HL-60/S4 treated with phorbol 12-myristate 13-acetate at 8.2 ng/mL for 4 days and 3 days (cell line): ENCODE measurements around the gene SGCD.

Experiments
- in situ Hi-C: fragments of 300-500 bp; cut with MboI; formaldehyde crosslinking; loops from 2 replicates; pipeline ENCODE4 v1.15.0; 2022; ENCODE audit warnings: low sequenced_read_pairs

The SGCD gene

DNA sequence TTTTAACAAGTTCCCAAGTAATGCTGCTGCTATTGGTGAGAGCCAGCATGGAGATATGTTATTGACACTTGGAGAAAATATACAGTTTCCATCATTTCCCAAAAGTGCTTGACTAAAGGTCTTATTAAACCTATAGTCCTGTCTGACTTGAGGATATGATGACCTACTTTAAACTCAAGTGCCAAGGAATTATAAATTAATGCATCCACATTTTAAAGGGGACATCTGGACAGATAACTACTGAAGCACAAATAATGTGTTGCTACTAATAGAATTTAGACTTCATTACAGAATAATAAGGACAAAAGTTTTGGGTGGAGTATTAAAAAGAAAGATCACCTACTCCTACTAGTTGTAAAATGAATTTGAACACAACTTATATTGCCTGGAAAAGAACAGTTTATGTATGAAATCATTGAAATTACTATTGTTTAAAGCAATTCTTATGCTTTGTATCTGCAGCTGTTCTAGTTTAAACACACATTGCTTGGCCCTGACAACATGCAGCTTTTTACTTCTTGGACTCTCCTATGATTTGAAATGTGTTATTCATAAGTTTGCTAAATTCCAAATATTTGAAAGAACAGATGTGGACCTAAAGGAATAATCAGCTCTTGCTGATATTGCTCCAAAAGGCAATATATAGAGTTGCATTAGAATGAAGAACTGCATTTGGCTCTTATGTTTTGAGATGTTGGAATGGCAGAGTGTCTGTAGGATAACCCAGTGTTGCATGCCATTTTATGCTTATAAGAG, 73.4 kb downstream of the SGCD start:
- in situ Hi-C loops, result no loop called here

GRCh38 chr5:156401804-156402203, 74.8 kb downstream of the SGCD start:
- in situ Hi-C loops, result no loop called here

- in situ Hi-C loops, result no loop called here
Observed at GRCh38 chr5:156402387-156402921, 75.5 kb downstream of the SGCD start.

DNA sequence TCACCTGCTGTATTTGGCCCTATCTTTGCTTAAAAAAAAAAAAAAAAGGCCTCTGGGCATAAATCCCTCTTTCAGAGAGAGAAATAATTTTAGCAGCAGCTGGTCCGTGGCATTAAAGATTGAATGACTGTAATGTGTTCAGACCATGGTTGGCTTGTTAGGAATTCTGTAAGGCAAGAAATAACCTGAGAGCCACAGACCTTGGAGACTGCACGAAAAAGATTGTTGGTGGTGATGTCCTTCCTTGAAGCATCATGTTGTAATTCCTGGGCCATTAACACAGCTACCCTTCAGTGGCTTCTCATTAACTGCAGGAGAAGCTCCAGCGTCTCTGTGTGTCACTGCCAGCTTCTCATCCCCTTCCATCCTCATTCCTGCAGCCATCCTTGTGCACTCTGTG, 79.0 kb downstream of the SGCD start:
- in situ Hi-C loops, result no loop called here

- in situ Hi-C loops, result no loop called here
Observed at GRCh38 chr5:156407251-156407650, 80.3 kb downstream of the SGCD start.

GRCh38 chr5:156409834-156410233, 82.9 kb downstream of the SGCD start:
- in situ Hi-C loops, result no loop called here

DNA sequence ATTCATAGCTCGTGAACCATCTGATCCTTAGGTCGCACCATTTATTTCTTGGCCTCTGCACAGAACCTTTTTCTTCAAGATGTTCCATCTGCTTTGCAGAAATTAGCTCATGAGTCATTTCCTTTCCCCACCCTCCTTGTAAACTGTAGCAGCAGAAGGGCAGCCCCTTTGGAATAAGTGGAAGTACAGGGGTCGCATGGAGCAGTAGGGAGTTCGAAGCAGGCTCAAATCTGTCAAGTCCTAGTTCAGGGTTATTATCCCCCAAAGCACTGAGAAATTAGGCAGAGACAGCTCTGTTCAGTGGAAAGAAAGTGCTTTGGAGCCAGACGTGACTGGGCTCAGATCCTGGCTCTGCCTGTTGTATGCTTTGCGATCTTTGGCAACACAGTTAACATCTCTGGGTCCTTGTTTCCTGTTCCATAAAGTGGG, 84.2 kb downstream of the SGCD start:
- in situ Hi-C loops, result no loop called here

DNA sequence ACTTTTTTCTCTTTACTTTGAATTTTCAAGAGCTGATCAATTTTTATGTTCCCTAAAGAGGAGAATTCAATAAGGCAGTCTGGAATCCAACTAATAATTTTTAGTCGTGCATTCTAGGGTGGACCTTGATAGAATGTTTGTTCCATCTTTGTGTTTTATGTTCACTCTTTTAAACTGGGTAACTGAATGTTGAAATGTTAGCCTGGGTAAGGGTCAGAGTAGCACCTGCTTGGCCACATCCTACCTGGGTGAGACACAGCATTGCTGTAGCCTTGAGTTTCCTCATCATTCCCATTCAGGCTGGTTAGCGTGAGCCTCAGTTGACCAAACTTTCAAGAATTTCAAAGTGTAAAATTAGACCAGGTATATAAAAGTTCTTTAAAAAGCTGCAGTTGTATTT, 85.0 kb downstream of the SGCD start:
- in situ Hi-C loops, result no loop called here

- in situ Hi-C loops, result no loop called here
Observed at GRCh38 chr5:156414391-156414790, 87.4 kb downstream of the SGCD start.

- in situ Hi-C loops, result no loop called here
Observed at GRCh38 chr5:156419661-156420060, 92.7 kb downstream of the SGCD start.

DNA sequence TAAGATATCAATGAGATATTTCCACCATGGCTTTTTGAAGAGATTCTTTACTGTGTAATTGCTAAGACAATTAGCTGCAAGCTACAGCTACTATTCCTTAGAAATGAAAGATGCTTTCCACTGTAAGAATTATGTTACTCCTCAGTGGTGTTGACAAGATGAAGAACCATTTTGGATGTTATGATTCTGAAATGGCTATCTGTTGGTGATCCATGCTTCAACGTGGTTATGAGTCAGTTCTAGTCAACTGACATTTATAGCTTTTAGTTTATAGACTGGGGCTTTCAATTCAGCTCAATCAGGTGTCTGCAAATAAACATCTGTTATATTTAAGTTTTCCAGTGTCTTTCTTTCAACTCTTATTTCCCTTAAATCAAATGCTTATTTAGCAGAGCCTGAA, 93.7 kb downstream of the SGCD start:
- in situ Hi-C loops, result no loop called here

GRCh38 chr5:156421798-156422197, 94.8 kb downstream of the SGCD start:
- in situ Hi-C loops, result no loop called here

- in situ Hi-C loops, result no loop called here
Observed at GRCh38 chr5:156423597-156423996, 96.6 kb downstream of the SGCD start.

DNA sequence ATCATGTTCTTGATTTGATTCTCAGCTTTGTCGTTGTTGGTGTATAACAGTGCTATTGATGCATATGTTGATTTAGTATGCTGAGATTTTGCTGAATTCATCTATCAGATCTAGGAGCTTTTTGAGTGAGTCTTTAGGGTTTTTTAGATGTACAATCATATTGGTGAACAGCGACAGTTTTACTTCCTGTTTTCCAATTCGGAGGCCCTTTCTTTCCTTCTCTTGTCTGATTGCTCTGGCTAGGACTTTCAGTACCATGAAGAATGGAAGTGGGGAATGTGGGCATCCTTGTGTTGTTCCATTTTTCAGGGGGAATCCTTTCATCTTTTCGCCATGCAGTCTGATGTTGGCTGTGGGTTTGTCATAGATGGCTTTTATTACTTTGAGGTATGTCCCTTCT, 100.4 kb downstream of the SGCD start:
- in situ Hi-C loops, result no loop called here

- in situ Hi-C loops, result no loop called here
Observed at GRCh38 chr5:156431956-156432829, 105.2 kb downstream of the SGCD start.

GRCh38 chr5:156432830-156433105, 105.8 kb downstream of the SGCD start:
- in situ Hi-C loops, result no loop called here

DNA sequence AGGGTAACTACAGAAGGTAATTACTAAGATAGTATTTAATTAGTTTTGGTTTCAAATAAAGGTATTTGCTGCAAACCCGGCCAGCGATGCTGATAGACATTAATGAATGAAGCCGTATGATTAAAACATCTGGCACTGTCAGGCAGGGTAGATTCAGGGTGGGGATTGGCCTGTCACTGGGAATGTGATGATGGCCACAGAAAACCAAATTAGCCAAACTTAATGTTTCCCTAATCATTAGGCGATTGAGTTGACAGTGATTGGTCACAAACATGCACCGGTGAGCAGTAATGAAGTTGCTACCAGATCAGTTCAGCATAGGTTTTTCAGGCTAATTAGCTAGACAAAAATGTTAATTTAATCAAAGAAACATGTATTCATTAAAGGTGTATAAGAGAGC, 107.5 kb downstream of the SGCD start:
- in situ Hi-C loops, result no loop called here

DNA sequence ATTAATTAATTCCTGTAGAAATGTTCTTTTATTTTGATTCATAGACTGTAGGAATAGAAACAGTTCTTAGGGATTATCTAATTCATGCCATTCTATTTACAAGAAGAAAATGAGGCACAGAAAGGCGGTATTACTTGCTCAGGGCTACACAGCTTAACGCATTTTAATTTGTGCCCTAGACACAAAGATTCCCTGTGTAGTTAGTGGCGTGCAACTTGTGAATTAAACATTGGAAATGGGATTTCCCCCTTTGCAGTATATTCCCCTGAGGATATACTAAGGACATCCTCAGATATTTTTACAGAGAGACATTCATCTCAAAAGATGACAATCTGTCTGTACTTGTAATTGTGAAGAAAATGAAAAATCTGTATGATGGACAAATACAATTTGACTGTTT, 108.1 kb downstream of the SGCD start:
- in situ Hi-C loops, result no loop called here

- in situ Hi-C loops, result no loop called here
Observed at GRCh38 chr5:156438076-156438475, 111.1 kb downstream of the SGCD start.

DNA sequence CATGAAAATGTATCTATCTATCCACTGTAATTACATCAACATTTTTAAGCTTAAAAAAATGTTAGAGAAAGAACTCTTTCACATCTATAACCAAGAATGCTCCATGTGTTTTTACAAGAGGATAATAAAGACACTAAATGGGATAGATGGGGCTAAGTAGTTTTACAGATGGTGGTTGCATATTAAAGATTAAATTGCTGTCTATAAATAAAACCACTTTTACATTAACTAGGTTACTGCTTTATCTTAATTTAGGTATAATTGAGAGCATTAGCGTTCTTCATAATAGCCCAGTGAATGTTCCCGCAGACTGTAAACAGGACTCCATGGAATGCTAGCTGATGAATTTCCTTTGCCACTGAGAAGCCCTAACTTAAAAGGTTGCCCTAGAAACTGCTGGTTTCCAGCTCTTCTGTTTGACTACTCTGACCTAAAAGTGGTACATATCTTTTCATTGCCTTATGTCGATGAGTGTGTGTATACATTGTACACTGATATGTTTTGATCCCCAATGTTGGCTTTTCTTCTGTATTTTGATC, 117.9 kb downstream of the SGCD start:
- in situ Hi-C loops, result no loop called here

- in situ Hi-C loops, result no loop called here
Observed at GRCh38 chr5:156446526-156446925, 119.6 kb downstream of the SGCD start.

DNA sequence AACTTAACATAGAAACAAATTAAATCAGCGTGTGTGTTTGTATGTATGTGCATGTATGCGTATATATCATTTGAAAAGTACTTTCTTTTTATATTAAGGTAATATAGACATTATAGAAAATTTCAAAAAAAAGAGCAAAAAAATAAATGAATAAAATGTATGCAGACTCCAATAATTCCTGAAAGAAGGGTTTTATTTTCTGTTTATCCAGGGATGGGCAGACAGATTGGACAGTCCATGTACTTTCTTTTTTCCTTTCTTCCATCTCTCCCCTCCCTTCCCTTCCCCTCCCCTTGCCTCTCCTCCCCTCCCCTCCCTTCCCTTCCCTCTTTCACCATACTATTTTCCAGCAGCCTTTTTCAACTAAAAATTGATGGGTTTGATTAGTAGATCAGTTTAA, 123.8 kb downstream of the SGCD start:
- in situ Hi-C loops, result no loop called here
